HG03457 (cell line): Measurements from ENCODE around the gene EXOC6B.

Source experiments
- ATAC-seq: cut with Tn5 transposase; IDR thresholded peaks from one replicate; pipeline ENCODE4 v1.9.1; 2021; ENCODE audit warnings: moderate number of reproducible peaks; ENCODE audit not compliant: unreplicated experiment

Gene EXOC6B

GRCh38 chr2:72235497-72236415, 590.1 kb downstream of the EXOC6B start:
- no peak for ATAC-seq

- ATAC-seq, result no peak
These were observed 592.6 kb downstream of the EXOC6B start for GRCh38 chr2:72233211-72233610.

DNA sequence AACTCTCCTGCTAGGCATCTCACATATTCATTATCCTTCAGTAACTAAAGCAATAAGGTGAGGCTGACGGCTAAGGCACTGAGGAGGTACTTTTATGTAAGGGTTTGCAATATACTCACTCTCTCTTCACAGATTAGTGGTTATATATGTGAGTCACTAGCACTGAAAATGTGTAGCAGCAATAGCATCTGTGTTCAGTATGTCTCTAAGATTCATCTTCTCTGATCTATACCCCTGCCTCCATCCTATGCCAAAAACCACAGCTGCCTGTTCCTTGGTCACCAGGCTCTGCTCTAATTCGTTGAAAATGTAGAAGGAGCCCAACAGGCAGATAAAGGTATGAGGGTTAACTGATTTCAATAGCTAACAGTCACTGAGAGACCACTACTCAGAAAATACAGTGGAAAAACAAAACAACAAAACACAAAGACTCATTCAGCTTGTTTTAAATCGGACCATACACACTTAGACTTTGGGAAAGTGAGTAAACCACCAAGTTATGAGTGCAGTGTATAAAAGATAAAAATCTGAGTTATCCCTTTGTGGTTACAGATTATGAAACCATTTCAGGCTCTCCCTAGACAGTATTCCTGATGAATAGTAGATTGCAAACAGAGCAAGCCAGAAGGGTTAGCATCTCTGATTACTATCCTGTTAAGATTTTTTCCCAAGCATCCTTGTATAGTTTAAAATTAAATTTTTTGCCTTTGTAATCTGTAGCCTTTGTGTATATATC, 602.8 kb downstream of the EXOC6B start:
- no peak for ATAC-seq

DNA sequence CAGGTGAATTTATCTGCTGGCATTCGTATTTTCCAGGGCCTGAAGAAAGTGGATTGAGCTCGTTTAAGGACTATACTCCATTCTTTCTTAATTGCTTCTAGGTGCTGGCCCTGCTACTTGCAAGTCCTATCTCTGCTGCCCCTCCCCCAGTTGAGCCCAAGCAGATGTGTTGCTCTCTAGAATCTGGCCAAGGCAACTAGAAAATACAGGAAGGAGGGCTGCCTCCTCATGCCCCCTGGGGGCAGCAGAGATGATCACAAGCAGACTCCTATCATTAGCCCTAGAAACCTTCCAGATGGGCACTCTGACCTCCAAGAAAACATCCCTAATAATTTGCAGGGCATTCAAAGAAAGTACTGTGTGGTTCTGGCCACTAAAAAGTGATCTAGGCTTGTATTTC, 605.7 kb downstream of the EXOC6B start:
- ATAC-seq, result no peak

DNA sequence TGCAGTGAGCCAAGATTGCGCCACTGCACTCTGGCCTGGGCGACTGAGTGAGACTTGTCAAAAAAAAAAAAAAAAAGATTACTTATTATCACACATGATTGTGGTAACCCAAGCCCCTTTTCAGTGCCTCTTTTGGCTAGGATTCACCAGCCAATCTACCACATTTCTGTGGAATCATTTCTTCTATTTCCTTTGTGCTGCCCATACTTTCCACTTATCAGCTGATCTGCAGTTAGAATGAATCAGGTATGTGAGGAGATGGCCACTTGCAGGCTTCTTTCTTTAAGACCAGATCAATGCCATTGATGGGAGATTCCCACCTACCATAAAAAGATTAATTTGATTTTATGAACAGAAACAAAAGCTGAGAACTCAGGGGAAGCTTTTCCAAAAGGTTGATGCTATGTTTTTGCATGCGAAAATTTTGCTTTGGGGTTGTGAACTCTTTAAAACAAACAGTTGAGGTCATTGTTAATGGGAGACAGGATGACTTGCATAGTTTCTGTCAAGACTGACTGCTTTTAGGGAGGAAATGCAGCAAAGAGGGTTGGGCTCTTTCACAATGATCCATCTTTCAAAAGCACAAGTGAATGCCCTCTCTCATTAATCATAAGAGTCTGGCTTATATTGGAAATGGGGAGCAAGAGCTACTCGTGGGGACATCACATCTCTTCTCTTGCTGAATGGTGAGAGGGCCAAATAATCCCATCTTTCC, 611.2 kb downstream of the EXOC6B start:
- no peak for ATAC-seq

DNA sequence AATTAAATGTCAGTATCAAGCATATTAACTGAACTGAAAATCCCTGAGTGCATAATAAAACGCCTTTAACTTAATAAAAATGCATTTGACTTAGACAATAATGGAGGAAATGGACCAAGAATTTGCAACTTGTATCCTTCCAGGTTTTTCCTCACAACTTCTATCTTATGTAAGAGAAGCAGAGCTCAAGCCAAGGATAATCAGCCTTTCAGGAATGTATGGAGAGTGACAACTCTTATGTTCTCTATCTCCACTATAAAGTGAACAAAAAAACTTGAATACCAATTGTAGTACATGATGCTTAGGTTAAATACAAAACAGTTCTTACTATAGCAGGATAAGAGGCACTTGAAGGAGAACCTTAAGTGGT, 613.4 kb downstream of the EXOC6B start:
- no peak for ATAC-seq

DNA sequence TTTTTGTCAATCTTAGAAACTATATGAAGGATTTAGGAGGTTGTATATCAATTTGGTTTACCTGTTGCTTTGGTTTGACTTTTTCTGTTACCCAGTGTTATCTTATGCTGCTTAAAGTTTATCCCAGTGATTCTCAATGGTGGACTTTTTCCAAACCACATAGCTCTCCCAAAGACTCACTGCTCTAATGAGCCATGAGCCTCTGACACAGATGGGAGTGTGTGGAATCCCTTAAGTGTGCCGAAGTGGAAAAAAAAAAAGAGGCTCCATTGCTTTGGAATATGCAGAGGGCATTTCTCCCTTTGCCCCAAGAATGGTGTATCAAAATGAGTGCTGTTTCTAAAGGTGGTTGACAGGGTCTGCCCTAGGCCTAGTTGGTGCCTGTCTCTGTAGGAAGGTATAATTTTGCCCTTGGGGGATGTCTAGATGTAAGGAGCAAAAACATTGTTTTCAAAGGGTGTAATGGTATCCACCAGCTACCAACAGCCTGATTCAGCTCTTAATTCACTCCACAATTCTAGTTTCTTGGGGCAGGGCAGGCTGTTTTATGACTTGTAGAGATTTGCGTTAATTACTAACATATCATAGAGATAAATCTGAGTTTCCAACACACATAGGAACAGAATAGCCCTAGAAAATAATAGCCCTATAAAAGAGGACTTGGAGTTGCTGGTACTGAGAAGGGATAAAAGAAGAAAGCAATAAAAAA, 613.9 kb downstream of the EXOC6B start:
- ATAC-seq, result no peak

- no peak for ATAC-seq
These were observed 614.5 kb downstream of the EXOC6B start for GRCh38 chr2:72211350-72211749.

DNA sequence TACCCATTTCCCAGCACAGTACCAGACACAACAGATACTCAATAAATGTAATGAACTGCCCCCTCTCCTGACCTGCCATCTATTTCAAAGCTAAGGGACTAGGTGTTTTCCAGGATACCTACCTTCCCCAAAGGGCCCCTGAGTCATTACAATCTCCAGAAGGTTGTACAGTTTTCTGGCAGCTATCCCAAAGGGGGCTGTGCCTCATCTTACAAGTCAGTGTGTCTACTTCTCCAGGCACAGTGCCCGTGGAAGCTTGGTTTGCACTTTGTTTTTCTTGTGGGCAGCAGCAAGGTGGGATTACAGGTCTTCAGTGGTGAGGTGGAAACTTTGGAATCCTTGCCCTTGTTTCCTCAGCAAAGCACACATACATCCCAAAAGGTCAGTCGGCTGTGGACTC, 615.4 kb downstream of the EXOC6B start:
- no peak for ATAC-seq

DNA sequence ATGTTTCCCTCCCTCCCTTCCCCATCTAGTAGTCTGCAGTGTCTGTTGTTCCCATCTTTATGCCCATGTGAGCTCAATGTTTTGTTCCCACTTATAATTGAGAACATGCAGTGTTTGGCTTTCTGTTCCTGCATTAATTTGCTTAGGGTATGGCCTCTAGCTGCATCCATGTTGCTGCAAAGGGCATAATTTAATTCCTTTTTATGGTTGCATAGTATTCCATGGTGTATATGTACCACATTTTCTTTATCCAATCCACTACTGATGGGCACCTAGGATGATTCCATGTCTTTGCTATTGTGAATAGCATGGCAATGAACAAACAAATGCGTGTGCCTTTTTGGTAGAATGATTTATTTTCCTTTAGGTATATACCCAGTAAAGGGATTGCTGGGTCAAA, 617.6 kb downstream of the EXOC6B start:
- no peak for ATAC-seq

DNA sequence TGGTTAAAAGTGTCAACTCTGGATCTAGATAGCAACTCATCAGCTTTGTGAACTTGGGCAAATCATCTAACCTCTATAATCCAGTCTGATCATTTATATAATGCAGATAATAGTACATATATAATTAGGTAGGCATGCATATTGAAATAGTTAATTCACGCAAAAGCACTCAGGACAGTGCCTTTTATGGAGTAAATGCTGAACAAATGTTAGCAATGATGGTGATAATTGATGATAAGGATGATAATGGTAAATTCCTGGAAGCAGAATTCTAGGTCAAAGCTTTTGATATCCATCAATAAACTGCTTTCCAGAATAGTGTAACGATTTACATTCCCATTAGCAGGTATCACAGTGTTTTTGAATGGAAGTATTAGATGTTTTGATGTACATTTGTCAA, 618.5 kb downstream of the EXOC6B start:
- no peak for ATAC-seq

GRCh38 chr2:72205504-72205881, 620.3 kb downstream of the EXOC6B start:
- ATAC-seq, result no peak

DNA sequence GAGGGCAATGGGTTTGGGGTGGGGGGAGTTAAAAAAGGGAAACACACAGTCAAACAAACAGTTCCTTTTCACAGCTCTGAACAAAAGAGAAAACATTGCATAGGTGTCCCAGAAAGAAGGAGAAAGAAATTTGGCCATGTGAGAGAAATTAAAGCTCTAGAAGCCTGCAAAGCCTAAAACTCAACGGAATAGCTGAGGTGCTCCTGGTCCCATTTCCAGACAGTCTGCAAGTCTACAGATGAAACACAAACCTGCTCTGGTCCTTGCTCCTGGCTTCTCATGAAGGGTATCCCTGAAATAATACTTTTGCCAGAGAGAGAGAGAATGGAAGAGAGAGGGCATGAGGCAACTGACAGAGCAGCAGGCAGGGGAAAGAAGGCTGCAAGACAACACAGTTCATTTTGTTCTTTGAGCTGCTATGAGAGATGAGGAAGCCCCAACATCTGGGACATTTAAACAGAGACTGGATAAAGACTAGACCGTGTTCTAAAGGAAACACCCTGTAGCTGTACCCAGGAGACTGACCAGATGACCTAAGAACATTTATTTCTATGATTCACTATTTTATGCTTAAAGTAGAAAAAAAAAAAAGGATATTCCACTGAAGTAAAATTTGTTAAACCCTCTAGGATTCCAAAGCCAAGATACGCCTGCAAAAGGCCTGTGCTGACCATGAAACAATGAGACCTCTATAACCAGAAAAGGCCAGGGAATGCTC, 620.9 kb downstream of the EXOC6B start:
- ATAC-seq, result no peak

GRCh38 chr2:72204156-72204785, 621.6 kb downstream of the EXOC6B start:
- no peak for ATAC-seq

GRCh38 chr2:72198532-72199241, 627.1 kb downstream of the EXOC6B start:
- no peak for ATAC-seq

DNA sequence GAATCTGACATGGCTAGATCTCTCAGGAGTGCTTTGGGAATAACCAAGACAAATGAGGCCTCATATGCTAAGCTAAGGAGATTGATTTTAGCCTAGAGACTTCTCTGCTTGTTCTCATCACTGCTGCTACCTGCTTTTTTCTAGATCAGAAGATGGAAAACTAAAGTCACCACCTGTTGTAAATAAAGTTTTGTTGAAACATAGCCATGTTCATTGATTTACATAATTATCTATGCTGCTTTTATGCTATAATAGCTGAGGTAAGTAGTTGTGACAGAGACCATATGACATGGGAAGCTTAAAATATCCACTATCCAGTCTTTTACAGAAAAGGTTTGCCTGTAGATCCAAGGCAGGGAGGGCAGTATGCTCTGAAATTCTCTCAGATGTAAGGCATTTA, 632.1 kb downstream of the EXOC6B start:
- no peak for ATAC-seq

DNA sequence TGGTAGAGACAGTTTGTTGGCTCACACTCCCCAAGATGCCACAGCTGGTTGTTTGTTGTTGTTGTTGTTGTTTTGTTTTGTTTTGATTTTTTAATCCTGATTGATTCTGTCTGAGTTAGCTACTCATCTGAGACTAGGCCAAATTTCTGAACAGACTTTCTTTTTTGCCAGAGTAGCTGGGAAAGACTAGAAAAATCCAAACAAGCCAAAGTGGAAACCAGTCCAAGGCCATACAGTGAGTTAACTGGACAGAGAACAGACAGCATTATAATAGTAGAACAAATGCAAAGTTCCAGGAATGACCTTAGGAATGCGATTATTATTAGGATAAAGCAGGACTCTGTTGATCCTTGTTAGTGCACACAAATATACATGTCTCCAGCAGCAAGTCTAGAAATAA, 634.4 kb downstream of the EXOC6B start:
- ATAC-seq, result no peak

DNA sequence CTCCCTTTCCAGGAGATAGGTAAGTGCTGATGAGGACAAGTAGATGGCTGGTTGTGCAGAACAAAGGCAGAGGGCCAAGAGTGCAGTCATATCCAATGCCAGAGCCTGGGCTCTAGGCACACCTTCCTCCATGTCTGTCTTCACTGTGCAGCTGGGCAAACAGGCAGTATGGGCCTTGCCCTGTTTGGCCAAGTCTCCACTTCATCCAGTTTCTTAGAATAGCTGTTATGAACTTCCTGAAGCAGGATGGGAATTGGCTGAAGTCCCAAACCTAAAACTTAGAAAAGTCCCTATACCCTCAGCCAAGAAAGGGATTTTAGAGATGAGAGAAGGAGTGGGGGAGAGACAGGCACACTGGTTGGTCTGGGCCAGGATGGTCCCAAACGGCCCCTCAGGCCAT, 640.6 kb downstream of the EXOC6B start:
- ATAC-seq, result no peak

DNA sequence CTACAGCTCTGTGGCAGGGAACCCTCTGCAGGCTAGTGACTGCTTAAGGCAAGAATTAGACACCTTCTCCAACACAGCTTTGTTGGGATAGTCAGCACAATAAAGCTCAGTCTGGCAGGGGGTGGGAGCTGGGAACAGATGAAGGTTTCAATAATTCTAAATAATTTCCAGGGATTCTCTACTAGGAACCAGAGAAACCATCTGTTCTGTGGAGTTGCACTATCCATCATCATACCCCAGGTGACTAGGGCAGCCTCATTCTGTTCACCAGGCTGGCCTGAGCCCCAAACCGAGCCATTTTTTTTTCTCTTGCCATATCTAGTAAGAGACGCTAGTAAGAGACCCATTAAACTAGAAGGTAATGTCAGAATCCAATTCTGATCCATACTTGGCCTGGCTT, 642.4 kb downstream of the EXOC6B start:
- ATAC-seq, result no peak
